Measurements from ENCODE around the gene PRSS3.
"Not testable (repeated sequence)": the region's sequence is repeated elsewhere in the genome, so short reads cannot be mapped to it uniquely, and the experiment has no call there.

Gene PRSS3

GRCh38 chr9:33799928-33800704 lies 4.8 kb downstream of the PRSS3 start:
- no peak overlapping the region for H3K4me3 ChIP-seq (replicated peaks in 1 of 2; ENCODE audit: low read depth in 2 of 2, low read length in 2 of 2)
- no peak for TF ChIP-seq CTCF (IDR thresholded peaks at IDR 0.05; ENCODE audit: low read depth, low read length)
- DNase-seq (ENCODE audit: low read depth in 2 of 2), result no peak

- DNase-seq (ENCODE audit: low read depth in 2 of 2), result peak in 1 of 2 donors; percentile 24
- no peak overlapping the region for H3K4me3 ChIP-seq (replicated peaks in 1 of 2; ENCODE audit: low read depth in 2 of 2, low read length in 2 of 2)
- no peak for TF ChIP-seq CTCF (IDR thresholded peaks at IDR 0.05; ENCODE audit: low read depth, low read length)
Measured at GRCh38 chr9:33800886-33801285, 5.5 kb downstream of the PRSS3 start.

- not testable (repeated sequence) for H3K4me3 ChIP-seq (replicated peaks in 1 of 2; ENCODE audit: low read depth in 2 of 2, low read length in 2 of 2); DNase-seq (ENCODE audit: low read depth in 2 of 2)
Measured at GRCh38 chr9:33801943-33802500, 6.7 kb downstream of the PRSS3 start.

- DNase-seq (ENCODE audit: low read depth in 2 of 2); H3K4me3 ChIP-seq (replicated peaks in 1 of 2; ENCODE audit: low read depth in 2 of 2, low read length in 2 of 2): not testable (repeated sequence)
Measured at GRCh38 chr9:33804196-33804595, 8.8 kb downstream of the PRSS3 start.

- H3K4me3 ChIP-seq (replicated peaks in 1 of 2; ENCODE audit: low read depth in 2 of 2, low read length in 2 of 2), result not testable (repeated sequence)
- peak in 1 of 2 donors; percentile 32 for DNase-seq (ENCODE audit: low read depth in 2 of 2)
Measured at GRCh38 chr9:33807156-33807555, 11.8 kb downstream of the PRSS3 start.

- not testable (repeated sequence) for H3K4me3 ChIP-seq (replicated peaks in 1 of 2; ENCODE audit: low read depth in 2 of 2, low read length in 2 of 2); DNase-seq (ENCODE audit: low read depth in 2 of 2)
Measured at GRCh38 chr9:33808979-33809322, 13.6 kb downstream of the PRSS3 start.

GRCh38 chr9:33809506-33809905 lies 14.1 kb downstream of the PRSS3 start:
- peak in 1 of 2 donors; percentile 22 for DNase-seq (ENCODE audit: low read depth in 2 of 2)
- TF ChIP-seq CTCF (IDR thresholded peaks at IDR 0.05; ENCODE audit: low read depth, low read length), result no peak
- no peak overlapping the region for H3K4me3 ChIP-seq (replicated peaks in 1 of 2; ENCODE audit: low read depth in 2 of 2, low read length in 2 of 2)

GRCh38 chr9:33813712-33814641 lies 18.6 kb downstream of the PRSS3 start:
- peak; percentile 68 to 90 for DNase-seq (ENCODE audit: low read depth in 2 of 2)
- no peak overlapping the region for H3K4me3 ChIP-seq (replicated peaks in 1 of 2; ENCODE audit: low read depth in 2 of 2, low read length in 2 of 2)
- TF ChIP-seq CTCF (IDR thresholded peaks at IDR 0.05; ENCODE audit: low read depth, low read length), result peak; percentile 63

Data from cardiac fibroblast (primary cell).